Measurements from ENCODE around the gene IMMP2L.

Gene IMMP2L

GRCh38 chr7:111101856-111102646 is 460.2 kb downstream of the IMMP2L start:
- DNase-seq (ENCODE audit: low spot score), result no peak

DNA sequence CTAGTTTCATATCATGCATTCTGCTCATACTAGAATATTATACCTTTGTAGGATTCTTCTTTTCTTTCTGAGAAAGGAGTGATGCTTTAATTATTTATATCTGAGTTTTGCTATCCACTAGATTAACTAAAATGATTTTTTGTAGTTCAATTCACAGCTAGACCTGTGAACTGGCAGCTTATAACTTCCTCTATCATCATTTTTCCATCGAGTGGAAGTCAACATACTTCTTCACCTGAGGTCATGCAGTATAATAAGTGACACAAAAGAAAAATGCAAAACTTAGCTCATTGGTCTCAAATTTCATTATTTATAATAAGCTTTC is 463.4 kb downstream of the IMMP2L start:
- DNase-seq (ENCODE audit: low spot score), result no peak

DNA sequence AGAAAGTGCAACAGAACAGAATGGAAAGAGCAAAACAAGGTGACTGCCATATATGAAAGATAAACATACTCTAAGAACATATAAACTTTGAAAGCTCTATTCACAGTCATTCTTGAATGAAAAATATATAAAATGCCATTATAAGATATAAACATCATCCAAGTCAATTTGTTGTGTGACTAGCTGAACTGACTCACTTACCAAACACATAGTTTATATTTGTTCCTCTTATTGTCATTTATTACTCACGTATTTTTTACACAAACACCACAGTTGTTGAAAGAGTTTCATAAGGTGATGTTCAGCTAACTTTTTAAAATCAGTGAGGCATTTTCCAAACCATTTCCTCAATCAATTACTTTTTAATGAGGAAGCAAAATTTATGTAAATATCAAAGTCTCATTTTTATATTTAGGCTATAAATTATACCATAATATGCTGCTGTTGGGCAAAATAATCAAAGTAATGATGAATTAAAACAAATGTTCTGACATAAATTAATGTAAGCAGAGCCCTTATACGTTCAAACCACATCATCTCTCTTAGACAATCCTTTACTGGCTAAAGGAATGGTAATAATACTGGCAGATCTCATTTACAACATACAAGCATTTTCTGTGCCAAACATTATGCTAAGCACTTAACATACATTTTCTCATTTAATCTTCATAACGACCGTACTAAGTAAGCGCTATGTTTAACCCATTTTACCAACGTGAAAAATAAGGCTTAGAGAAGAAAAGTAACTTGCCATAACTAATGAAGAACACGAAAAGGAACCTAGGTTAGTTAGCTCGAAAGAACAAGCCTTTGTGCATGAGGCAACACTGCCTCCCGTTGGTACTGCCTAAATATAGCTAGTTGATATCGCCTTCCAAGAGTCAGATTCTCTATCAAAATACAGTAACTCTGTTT is 464.0 kb downstream of the IMMP2L start:
- DNase-seq (ENCODE audit: low spot score), result no peak

DNA sequence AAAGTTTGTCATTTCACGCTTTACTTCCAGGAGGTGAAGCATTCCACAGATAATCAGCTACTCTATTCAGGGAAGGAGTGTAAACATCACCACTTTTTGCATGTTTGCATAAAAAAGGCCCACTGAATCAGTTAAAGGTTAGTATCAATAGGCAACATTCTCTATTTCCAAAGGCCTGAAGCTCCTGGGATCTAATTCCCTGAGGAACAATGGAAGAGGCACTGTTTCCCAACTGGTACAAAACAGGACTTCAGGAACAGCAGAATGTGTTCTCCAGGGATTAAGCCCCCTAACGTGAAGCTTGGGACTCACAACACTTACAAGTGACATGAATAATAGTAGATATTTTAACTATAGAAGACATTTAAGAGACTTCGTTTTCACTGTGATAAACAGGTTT is 465.3 kb downstream of the IMMP2L start:
- DNase-seq (ENCODE audit: low spot score), result no peak

- DNase-seq (ENCODE audit: low spot score), result no peak
Observed at GRCh38 chr7:111094419-111094818, 467.9 kb downstream of the IMMP2L start.

DNA sequence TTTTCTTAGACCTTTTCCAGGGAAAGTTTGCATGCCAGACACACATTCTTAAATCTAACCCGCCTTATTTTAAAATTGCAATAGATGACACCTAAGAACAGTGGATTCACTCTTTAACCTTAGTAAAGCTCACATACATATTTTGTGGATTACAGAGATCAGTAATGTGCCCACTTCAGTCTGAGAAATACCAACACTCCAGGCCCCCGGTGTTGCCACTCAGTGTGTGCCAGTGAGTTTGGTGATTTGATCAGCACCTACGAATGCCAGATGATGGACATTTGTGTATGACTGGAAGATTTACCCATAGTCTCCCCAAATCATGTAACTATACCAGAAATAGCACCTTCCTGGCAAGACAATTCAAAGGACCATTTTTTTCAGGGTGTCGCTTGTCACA is 468.8 kb downstream of the IMMP2L start:
- DNase-seq (ENCODE audit: low spot score), result no peak

GRCh38 chr7:111092406-111093236 is 469.7 kb downstream of the IMMP2L start:
- peak; percentile 36 for DNase-seq (ENCODE audit: low spot score)

- DNase-seq (ENCODE audit: low spot score), result no peak
Observed at GRCh38 chr7:111091593-111092358, 470.5 kb downstream of the IMMP2L start.

DNA sequence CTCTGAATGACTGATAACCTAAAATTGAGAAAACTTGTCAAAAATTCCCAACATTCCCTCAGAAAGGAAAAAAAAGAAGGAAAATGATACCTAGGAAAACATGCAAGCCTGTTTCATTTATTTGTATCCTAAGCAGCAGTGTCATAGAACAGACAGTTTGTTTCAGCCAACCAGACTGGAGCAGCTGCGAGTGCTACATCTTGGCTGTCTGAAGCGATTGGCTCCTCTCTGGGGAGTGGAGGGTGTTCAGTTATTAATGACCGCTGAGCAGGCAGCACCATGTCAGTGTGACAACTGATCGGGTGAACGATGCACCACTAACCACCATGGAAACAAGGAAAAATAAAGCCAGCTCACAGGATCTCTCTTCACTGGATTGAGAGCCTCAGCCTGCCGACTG is 471.4 kb downstream of the IMMP2L start, which contains the start of gene LRRN3:
TSS of gene LRRN3 (plus strand) at position 282 of the 400 bp plus-strand sequence. CDS start 31,646 bp downstream, outside the sequence.
- DNase-seq (ENCODE audit: low spot score), result no peak

GRCh38 chr7:111089822-111090426 is 472.4 kb downstream of the IMMP2L start:
- DNase-seq (ENCODE audit: low spot score), result peak; percentile 70

DNA sequence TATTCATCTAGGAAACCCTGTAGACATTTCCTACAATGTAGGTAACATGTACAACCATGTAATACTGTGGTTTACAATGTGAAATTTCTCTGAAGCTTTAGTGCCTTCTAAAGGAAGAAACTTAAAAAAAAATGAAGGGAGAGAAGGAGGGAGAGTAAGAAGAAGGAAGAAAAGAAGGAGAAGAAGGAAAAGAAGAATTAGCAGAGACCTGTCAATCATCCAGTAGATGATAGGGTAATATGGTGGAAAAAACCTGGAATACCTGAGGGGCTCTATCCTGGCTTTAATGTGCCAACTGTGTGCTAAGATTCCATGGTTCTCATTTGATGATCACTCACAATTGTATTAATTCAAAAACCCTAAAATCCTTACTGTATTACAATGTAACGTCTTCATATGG is 474.0 kb downstream of the IMMP2L start:
- no peak for DNase-seq (ENCODE audit: low spot score)

DNA sequence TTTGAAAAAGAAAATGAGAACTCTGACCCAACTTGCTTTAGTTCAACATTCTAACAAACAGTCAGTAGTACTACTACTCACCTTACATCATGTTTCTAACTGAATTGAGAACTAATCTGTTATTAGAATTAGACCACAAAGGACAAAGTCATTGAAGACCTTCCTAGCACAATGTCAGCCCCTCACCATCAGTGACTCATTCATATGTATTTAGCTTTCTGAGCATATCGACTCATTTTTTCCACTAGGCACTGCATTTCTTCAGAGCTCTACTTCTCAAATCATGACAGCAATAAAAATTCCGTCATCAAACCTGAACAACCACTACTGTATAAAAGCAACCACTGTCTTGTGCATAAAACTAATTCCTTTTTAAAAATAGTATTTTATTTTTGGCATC is 475.8 kb downstream of the IMMP2L start:
- DNase-seq (ENCODE audit: low spot score), result no peak

GRCh38 chr7:111085356-111085755 is 476.9 kb downstream of the IMMP2L start:
- DNase-seq (ENCODE audit: low spot score), result no peak

GRCh38 chr7:111083413-111083812 is 478.9 kb downstream of the IMMP2L start:
- DNase-seq (ENCODE audit: low spot score), result no peak

GRCh38 chr7:111082351-111082750 is 479.9 kb downstream of the IMMP2L start:
- no peak for DNase-seq (ENCODE audit: low spot score)

GRCh38 chr7:111081546-111082267 is 480.6 kb downstream of the IMMP2L start:
- DNase-seq (ENCODE audit: low spot score), result no peak

DNA sequence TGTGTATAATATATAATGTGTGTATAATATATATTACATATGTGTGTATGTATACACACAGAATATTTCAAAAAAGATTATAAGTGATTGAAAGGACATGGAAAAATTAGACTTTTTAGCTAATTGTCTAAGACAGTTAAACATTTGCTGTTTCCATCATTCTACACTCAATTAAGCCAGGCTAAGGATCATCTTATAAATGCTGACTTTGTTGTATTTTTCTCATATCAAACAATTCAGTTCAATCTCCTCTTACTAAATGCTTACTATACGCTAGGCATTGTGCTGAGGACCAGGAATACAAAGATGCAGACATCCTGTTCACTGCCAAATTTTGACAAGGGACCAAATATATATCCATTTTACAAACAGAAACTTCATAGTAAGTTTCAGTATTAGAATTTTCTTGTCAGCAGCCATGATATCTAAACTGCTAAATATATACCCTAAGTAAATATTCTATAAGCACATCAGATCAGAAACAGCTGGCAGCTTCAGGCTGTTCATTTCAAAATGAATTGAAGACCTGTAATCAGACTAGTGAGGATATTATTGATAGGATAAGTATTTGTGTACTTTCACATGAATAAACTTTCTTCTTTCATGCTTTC is 481.7 kb downstream of the IMMP2L start:
- no peak for DNase-seq (ENCODE audit: low spot score)

GRCh38 chr7:111077001-111077400 is 485.3 kb downstream of the IMMP2L start:
- DNase-seq (ENCODE audit: low spot score), result no peak

GRCh38 chr7:111076205-111076604 is 486.1 kb downstream of the IMMP2L start:
- no peak for DNase-seq (ENCODE audit: low spot score)

DNA sequence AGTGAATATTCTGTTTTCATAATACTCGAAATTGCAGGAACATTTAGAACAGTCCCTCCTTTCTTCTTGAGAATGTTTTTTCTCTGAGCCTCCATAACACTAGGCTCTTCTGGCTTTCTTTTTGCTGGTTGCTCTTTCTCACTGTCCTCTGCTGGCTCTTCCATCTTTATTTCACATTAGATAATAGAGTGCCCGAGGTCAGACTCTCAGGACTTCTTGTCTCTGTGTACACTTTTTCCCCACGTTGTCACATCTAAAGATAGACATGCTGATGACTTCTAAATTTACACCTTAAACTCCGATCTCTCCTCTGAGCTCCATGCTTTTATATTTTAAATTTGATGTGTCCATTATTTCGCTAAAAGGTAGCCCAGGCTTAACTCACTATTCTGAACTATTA is 486.8 kb downstream of the IMMP2L start:
- DNase-seq (ENCODE audit: low spot score), result no peak
